K562 (cell line): Measurements from ENCODE around the gene DET1. TPM values are rescaled to one million over a fixed set of nuclear protein-coding genes. Genes with fewer than 3 reads are reported as not detected.

Source experiments
- CC2D1A ChIP-seq: fragments of 450-650 bp; IDR thresholded peaks from 2 replicates; pipeline ENCODE4 v1.6.1; 2017; ENCODE audit warnings: mild to moderate bottlenecking
- CHD1 ChIP-seq: fragments of 200-600 bp; sonication (generic); IDR thresholded peaks from one replicate; pipeline ENCODE4 v1.6.1; 2012; ENCODE audit warnings: mild to moderate bottlenecking, moderate library complexity, low read length, inconsistent platforms
- CTBP1 ChIP-seq: fragments of 450-650 bp; IDR thresholded peaks from 2 replicates; pipeline ENCODE4 v1.6.1; 2016; ENCODE audit warnings: borderline replicate concordance
- E2F1 ChIP-seq: sonication (generic); formaldehyde crosslinking; IDR thresholded peaks from 2 replicates; pipeline ENCODE4 v1.8.1; 2023; ENCODE audit warnings: mild to moderate bottlenecking, missing genetic modification reagents, moderate library complexity
- FOXJ2 ChIP-seq: fragments of 200-800 bp; sonication (Bioruptor generic); IDR thresholded peaks from 2 replicates; pipeline ENCODE4 v1.6.1; 2016; ENCODE audit warnings: missing genetic modification characterization, missing compliant biosample characterization
- FOXP4 ChIP-seq: sonication (generic); formaldehyde crosslinking; IDR thresholded peaks from 2 replicates; pipeline ENCODE4 v1.8.0; 2022; ENCODE audit warnings: mild to moderate bottlenecking, missing genetic modification reagents, borderline replicate concordance
- GABPB1 ChIP-seq: sonication (generic); formaldehyde crosslinking; IDR thresholded peaks from 2 replicates; pipeline ENCODE4 v1.8.0; 2022; ENCODE audit warnings: mild to moderate bottlenecking, missing genetic modification reagents
- GATAD2A ChIP-seq: fragments of 450-650 bp; IDR thresholded peaks from 2 replicates; pipeline ENCODE4 v1.6.1; 2017
- HES1 ChIP-seq: fragments of 450-650 bp; IDR thresholded peaks from 2 replicates; pipeline ENCODE4 v1.6.1; 2016; ENCODE audit warnings: low read depth, mild to moderate bottlenecking, moderate library complexity
- HOMEZ ChIP-seq: fragments of 250-450 bp; sonication (Bioruptor Pico); IDR thresholded peaks from 2 replicates; pipeline ENCODE4 v1.4.0; 2020; ENCODE audit warnings: mild to moderate bottlenecking, moderate library complexity
- LCOR ChIP-seq: sonication (generic); formaldehyde crosslinking; IDR thresholded peaks from 2 replicates; pipeline ENCODE4 v1.8.0; 2022; ENCODE audit warnings: mild to moderate bottlenecking, missing genetic modification reagents
- MAZ ChIP-seq, 2 experiments: fragments of 450-650 bp in 1 of 2; sonication (generic) in 1 of 2; formaldehyde crosslinking; IDR thresholded peaks in 1 of 2; conservative IDR thresholded peaks in 1 of 2; 2 replicates each; pipeline versions ENCODE4 v1.4.0 to v1.5.0; 2020; ENCODE audit warnings: mild to moderate bottlenecking in 1 of 2, missing genetic modification reagents in 1 of 2
- MLLT1 ChIP-seq, 2 experiments: fragments of 450-650 bp; IDR thresholded peaks; 2 replicates each; pipeline ENCODE4 v1.6.1; 2016
- PURB ChIP-seq: sonication (generic); formaldehyde crosslinking; IDR thresholded peaks from 2 replicates; pipeline ENCODE4 v1.9.0; 2021; ENCODE audit warnings: low read depth, mild to moderate bottlenecking, missing genetic modification reagents
- SPI1 ChIP-seq: IDR thresholded peaks from 2 replicates; pipeline ENCODE4 v1.6.1; 2011; ENCODE audit warnings: low read depth, low read length, control low read depth, borderline replicate concordance
- TCF15 ChIP-seq: fragments of 250-450 bp; sonication (Bioruptor Pico); IDR thresholded peaks from 2 replicates; pipeline ENCODE4 v1.8.0; 2022; ENCODE audit warnings: moderate library complexity, mild to moderate bottlenecking, inconsistent platforms
- TCF7 ChIP-seq: sonication (generic); IDR thresholded peaks from 2 replicates; pipeline ENCODE4 v1.6.1; 2016; ENCODE audit warnings: antibody characterized with exemption, borderline replicate concordance
- ZNF436 ChIP-seq: fragments of 250-450, 450-650 bp; sonication (Bioruptor Pico); formaldehyde crosslinking; IDR thresholded peaks from 2 replicates; pipeline ENCODE4 v1.7.0; 2020; ENCODE audit warnings: mild to moderate bottlenecking
- ZNF644 ChIP-seq: fragments of 200-800 bp; sonication (Bioruptor generic); IDR thresholded peaks from 2 replicates; pipeline ENCODE4 v1.6.1; 2016; ENCODE audit warnings: low read depth, missing genetic modification characterization, missing compliant biosample characterization
- polyA plus RNA-seq, 8 experiments: library from polyadenylated mRNA; depleted of rRNA in 4 of 8; stranded (reverse) in 5 of 8; unstranded in 3 of 8; fragments of >200 nt; fragmentation: Nextera tagmentation in 2 of 8; fragmentation: Illumina TruSeq in 1 of 8; extraction: Ambion mirVana in 2 of 8; extraction: Trizol in 1 of 8; gene quantifications; 2 replicates each; pipeline versions ENCODE4 v1.2.1 to v1.2.3, GENCODE V29; 2011 to 2014; ENCODE audit warnings: inconsistent platforms in 1 of 8, missing spikeins in 1 of 8
- total RNA-seq, 7 experiments: library from RNA; depleted of rRNA in 6 of 7; stranded (reverse); fragments of >200 nt in 6 of 7; fragmentation: Illumina TruSeq in 2 of 7; extraction: Trizol in 2 of 7; gene quantifications; 2 replicates each; pipeline versions ENCODE4 v1.2.1 to v1.2.3, GENCODE V29; 2011 to 2021; ENCODE audit warnings: low replicate concordance in 1 of 7

Gene DET1
- total and polyA plus RNA-seq, 9 of the 15 experiments (the other 6 are each of a cell fraction or from before 2014, with no cell fraction given): 4.2 to 8.1 (median 6.0) TPM

- no peak for TF ChIP-seq TCF15
- peak; percentile 92 for TF ChIP-seq SPI1
- TF ChIP-seq CC2D1A: peak; percentile 66
- no peak for TF ChIP-seq MLLT1 (IDR thresholded peaks at IDR 0.05)
- no peak; the same call in 1 of the 2 replicates for TF ChIP-seq ZNF644 (tag)
- peak; percentile 52 to 80 for TF ChIP-seq MAZ (CRISPR knock-in tag; conservative IDR thresholded peaks at IDR 0.05 in 1 of 2, IDR thresholded peaks at IDR 0.05 in 1 of 2)
- no peak for TF ChIP-seq HES1
- TF ChIP-seq FOXJ2 (tag): 0 out of 2 replicates have a peak, but pooled peaks have one; percentile 38
- peak; percentile 11; the same call in 1 of the 2 replicates for TF ChIP-seq GATAD2A
- TF ChIP-seq FOXP4 (CRISPR knock-in tag): no peak
- no peak for TF ChIP-seq LCOR (CRISPR knock-in tag)
- TF ChIP-seq E2F1 (CRISPR knock-in tag): no peak
- no peak for TF ChIP-seq PURB
- TF ChIP-seq ZNF436 (CRISPR knock-in tag): no peak
- TF ChIP-seq CTBP1: peak; percentile 31; the same call in 1 of the 2 replicates
- TF ChIP-seq TCF7: no peak
- TF ChIP-seq GABPB1: peak; percentile 79; the same call in 1 of the 2 replicates
- TF ChIP-seq HOMEZ (CRISPR knock-in tag): no peak
- no peak for TF ChIP-seq CHD1
These were observed at the start of gene DET1 (continued) for GRCh38 chr15:88546248-88547129.
